ENCODE measurements around the gene FBLN1.

- no peak for TF ChIP-seq RFX5 (IDR thresholded peaks at IDR 0.05; ENCODE audit: borderline replicate concordance, low read depth, low read length)
- TF ChIP-seq HDAC2 (IDR thresholded peaks at IDR 0.05; ENCODE audit: borderline replicate concordance in 1 of 2, low read depth in 2 of 2, low read length in 2 of 2): no peak
- no peak for TF ChIP-seq CEBPB (IDR thresholded peaks at IDR 0.05; ENCODE audit: low read depth, low read length)
- TF ChIP-seq GTF2F1 (IDR thresholded peaks at IDR 0.05; ENCODE audit: borderline replicate concordance, low read depth, low read length): no peak
- TF ChIP-seq CTCF (IDR thresholded peaks at IDR 0.05; ENCODE audit: control extremely low read depth in 1 of 3, insufficient read depth in 1 of 3, low read depth in 1 of 3, low read length in 3 of 3): no peak
- no peak for TF ChIP-seq KDM5A (IDR thresholded peaks at IDR 0.05; ENCODE audit: low read length)
- TF ChIP-seq POLR2AphosphoS5 (IDR thresholded peaks at IDR 0.05; ENCODE audit: low read depth, low read length): no peak
- TF ChIP-seq RAD21 (IDR thresholded peaks at IDR 0.05 in 1 of 2, conservative IDR thresholded peaks at IDR 0.05 in 1 of 2; ENCODE audit: low read depth in 2 of 2, low read length in 2 of 2): no peak
- TF ChIP-seq BRCA1 (IDR thresholded peaks at IDR 0.05; ENCODE audit: low read depth, low read length): no peak
- TF ChIP-seq POLR2A (IDR thresholded peaks at IDR 0.05; ENCODE audit: control extremely low read depth in 1 of 2, low read depth in 2 of 2, low read length in 2 of 2): no peak
- no peak for TF ChIP-seq SIN3A (conservative IDR thresholded peaks at IDR 0.05 in 1 of 2, IDR thresholded peaks at IDR 0.05 in 1 of 2; ENCODE audit: low read depth in 1 of 2, low read length in 2 of 2)
- no peak for TF ChIP-seq EZH2 (IDR thresholded peaks at IDR 0.05; ENCODE audit: low read depth, low read length, severe bottlenecking)
- no peak for TF ChIP-seq TEAD4 (IDR thresholded peaks at IDR 0.05; ENCODE audit: low read depth, low read length)
Measured at GRCh38 chr22:45529105-45529504, 26.4 kb downstream of the FBLN1 start.

All from H1 (cell line).